HCT116 (cell line): ENCODE measurements around the gene DOK5. TPM values are rescaled to one million over a fixed set of nuclear protein-coding genes. Genes with fewer than 3 reads are reported as not detected.

Source experiments
- ATAC-seq: fragments of 200-7000 bp; cut with Tn5 transposase; 2 replicates; pipeline ENCODE4 v1.9.1; 2020; ENCODE audit warnings: mild to moderate bottlenecking, moderate library complexity
- BruUV-seq: library from RNA; stranded (reverse); fragments of 400-500 nt; replicated peaks from 2 replicates; lab custom pipeline; 2021; lab: Mats Ljungman, UMichigan
- CTCF ChIA-PET: fragments of 300-600 bp; sonication (Branson Sonifier 250); formaldehyde crosslinking; loops from one replicate; lab custom pipeline; 2021; ENCODE audit warnings: antibody characterized with exemption; lab: Charles Lee
- POLR2A ChIA-PET: fragments of 300-600, 350-600 bp; sonication (Branson Sonifier 250); formaldehyde crosslinking; loops from one replicate; lab custom pipeline; 2021; ENCODE audit warnings: antibody characterized with exemption; lab: Charles Lee
- RAD21 ChIA-PET, 2 experiments: fragments of 300-600 bp; sonication (Branson Sonifier 250); formaldehyde crosslinking; loops; one replicate each; lab custom pipeline; 2023; ENCODE audit warnings: low total read pairs in 2 of 2; ENCODE audit not compliant: uncharacterized antibody in 2 of 2, unreplicated experiment in 2 of 2, low non-redundant PET in 1 of 2; lab: Charles Lee
- DNase-seq: peaks from one replicate; pipeline ENCODE4 v3.0.0-alpha.2; 2010; ENCODE audit warnings: low read depth, low spot score
- H2AFZ ChIP-seq: fragments of 200-600 bp; shearing (Covaris generic), sonication (generic); 2 replicates; pipeline ENCODE4 v1.6.1; 2017; ENCODE audit warnings: low read depth, mixed run types, mixed read lengths, antibody characterized with exemption, low read length; ENCODE audit not compliant: poor library complexity, severe bottlenecking
- H3K27ac ChIP-seq: 2 replicates; pipeline ENCODE4 v1.5.1; 2012; ENCODE audit warnings: low read depth, low read length
- H3K27me3 ChIP-seq: fragments of 200-600 bp; sonication (generic); 2 replicates; pipeline ENCODE4 v1.6.1; 2016; ENCODE audit warnings: mixed run types, low read length, mixed read lengths; ENCODE audit not compliant: insufficient read depth
- H3K36me3 ChIP-seq, 2 experiments: fragments of 200-500 bp in 1 of 2; fragments of 200-600 bp in 1 of 2; sonication (Bioruptor generic) in 1 of 2; sonication (generic) in 1 of 2; 2 replicates each; pipeline versions ENCODE4 v1.5.1 to v1.6.1; 2014 to 2016; ENCODE audit warnings: low read length in 2 of 2, inconsistent platforms in 1 of 2, mixed read lengths in 1 of 2, mixed run types in 1 of 2; ENCODE audit not compliant: insufficient read depth in 2 of 2, control insufficient read depth in 1 of 2
- H3K4me1 ChIP-seq, 2 experiments: fragments of 200-600 bp in 1 of 2; sonication (generic) in 1 of 2; 2 replicates each; pipeline versions ENCODE4 v1.5.1 to v1.6.1; 2012 to 2017; ENCODE audit warnings: low read length in 2 of 2, inconsistent platforms in 1 of 2, mild to moderate bottlenecking in 1 of 2, mixed read lengths in 1 of 2, mixed run types in 1 of 2, moderate library complexity in 1 of 2; ENCODE audit not compliant: insufficient read depth in 2 of 2, control insufficient read depth in 1 of 2
- H3K4me2 ChIP-seq: fragments of 200-600 bp; sonication (generic); 2 replicates; pipeline ENCODE4 v1.6.1; 2017; ENCODE audit warnings: mixed run types, low read length, mixed read lengths
- H3K4me3 ChIP-seq, 2 experiments: fragments of 200-600 bp in 1 of 2; sonication (generic) in 1 of 2; replicated peaks in 1 of 2; 2 replicates each; pipeline ENCODE4 v1.5.1; 2011 to 2016; ENCODE audit warnings: low read length in 2 of 2, control low read depth in 1 of 2, low read depth in 1 of 2, mild to moderate bottlenecking in 1 of 2, mixed read lengths in 1 of 2, mixed run types in 1 of 2
- H3K79me2 ChIP-seq: fragments of 200-600 bp; sonication (generic); 2 replicates; pipeline ENCODE4 v1.6.1; 2017; ENCODE audit warnings: mild to moderate bottlenecking, mixed run types, low read length, moderate library complexity, mixed read lengths; ENCODE audit not compliant: insufficient read depth
- H3K9ac ChIP-seq: fragments of 200-600 bp; sonication (generic); 2 replicates; pipeline ENCODE4 v1.6.1; 2016; ENCODE audit warnings: low read length, mixed read lengths
- H3K9me2 ChIP-seq: fragments of 200-600 bp; sonication (generic), shearing (Covaris generic); 2 replicates; pipeline ENCODE4 v1.6.1; 2017; ENCODE audit warnings: mixed run types, mild to moderate bottlenecking, moderate library complexity; ENCODE audit not compliant: insufficient read depth
- H3K9me3 ChIP-seq, 2 experiments: fragments of 200-500 bp in 1 of 2; fragments of 200-600 bp in 1 of 2; sonication (Bioruptor generic) in 1 of 2; sonication (generic) in 1 of 2; 2 replicates each; pipeline ENCODE4 v1.6.1; 2014 to 2017; ENCODE audit warnings: low read length in 2 of 2, mixed read lengths in 2 of 2, inconsistent platforms in 1 of 2, low read depth in 1 of 2, mild to moderate bottlenecking in 1 of 2, mixed run types in 1 of 2, moderate library complexity in 1 of 2; ENCODE audit not compliant: control insufficient read depth in 1 of 2, insufficient read depth in 1 of 2
- H4K20me1 ChIP-seq: fragments of 200-600 bp; sonication (generic), shearing (Covaris generic); 2 replicates; pipeline ENCODE4 v1.6.1; 2017; ENCODE audit warnings: mixed run types, mild to moderate bottlenecking, moderate library complexity; ENCODE audit not compliant: insufficient read depth
- CBX3 ChIP-seq: IDR thresholded peaks from 2 replicates; pipeline ENCODE4 v1.6.1; 2012; ENCODE audit warnings: low read depth
- CEBPB ChIP-seq: IDR thresholded peaks from 2 replicates; pipeline ENCODE4 v1.6.1; 2012; ENCODE audit warnings: low read depth
- EGR1 ChIP-seq: IDR thresholded peaks from 2 replicates; pipeline ENCODE4 v1.6.1; 2012; ENCODE audit warnings: low read depth
- ELF1 ChIP-seq: IDR thresholded peaks from 2 replicates; pipeline ENCODE4 v1.6.1; 2012; ENCODE audit warnings: low read depth, borderline replicate concordance
- EZH2 ChIP-seq: fragments of 200-600 bp; sonication (generic); IDR thresholded peaks from 2 replicates; pipeline ENCODE4 v1.6.1; 2017; ENCODE audit warnings: antibody characterized with exemption, mixed run types
- JUND ChIP-seq: IDR thresholded peaks from 2 replicates; pipeline ENCODE4 v1.6.1; 2012
- POLR2AphosphoS5 ChIP-seq: IDR thresholded peaks from 2 replicates; pipeline ENCODE4 v1.6.1; 2011; ENCODE audit warnings: mild to moderate bottlenecking, low read depth, low read length, moderate library complexity
- SIN3A ChIP-seq: IDR thresholded peaks from 2 replicates; pipeline ENCODE4 v1.6.1; 2012; ENCODE audit warnings: low read depth
- SRF ChIP-seq: IDR thresholded peaks from 2 replicates; pipeline ENCODE4 v1.6.1; 2012; ENCODE audit warnings: low read depth
- TCF7L2 ChIP-seq: IDR thresholded peaks from 2 replicates; pipeline ENCODE4 v1.7.0; 2011; ENCODE audit warnings: borderline replicate concordance, inconsistent platforms; ENCODE audit not compliant: insufficient read depth, insufficient read length; ENCODE audit errors: extremely low read depth
- ZFX ChIP-seq: fragments of 450-650 bp; IDR thresholded peaks from 2 replicates; pipeline ENCODE4 v1.6.1; 2017
- ZNF274 ChIP-seq: fragments of 200-500 bp; sonication (Bioruptor generic); IDR thresholded peaks from 2 replicates; pipeline ENCODE4 v1.6.1; 2014; ENCODE audit warnings: mild to moderate bottlenecking, low read depth, low read length, inconsistent platforms
- intact Hi-C: fragments of 100-400 bp; cut with micrococcal nuclease; formaldehyde crosslinking; loops from 2 replicates; pipeline ENCODE4 v1.10.0; 2022
- total RNA-seq: library from RNA; stranded (reverse); gene quantifications from one replicate; pipeline ENCODE4 v1.2.1, GENCODE V29; 2021; ENCODE audit not compliant: unreplicated experiment
- TF ChIP-seq, protein P1 (sequence below): IDR thresholded peaks from 2 replicates; pipeline ENCODE4 v1.6.1; 2012
- TF ChIP-seq, protein P2 (sequence below): IDR thresholded peaks from 2 replicates; pipeline ENCODE4 v1.6.1; 2012; ENCODE audit warnings: low read depth
- TF ChIP-seq, protein P3 (sequence below): IDR thresholded peaks from 2 replicates; pipeline ENCODE4 v1.6.1; 2011; ENCODE audit warnings: mild to moderate bottlenecking, low read length, moderate library complexity; ENCODE audit not compliant: insufficient replicate concordance; ENCODE audit errors: extremely low read depth
- TF ChIP-seq, protein P4 (sequence below), 3 experiments: fragments of 200-600 bp in 1 of 3; sonication (generic) in 1 of 3; IDR thresholded peaks in 2 of 3; conservative IDR thresholded peaks in 1 of 3; 2 replicates each; pipeline ENCODE4 v1.5.1; 2012 to 2017; ENCODE audit warnings: low read depth in 2 of 3, low read length in 2 of 3, antibody characterized with exemption in 1 of 3, borderline replicate concordance in 1 of 3, control low read depth in 1 of 3, mild to moderate bottlenecking in 1 of 3, mixed read lengths in 1 of 3, mixed run types in 1 of 3, moderate library complexity in 1 of 3; ENCODE audit not compliant: insufficient read depth in 1 of 3

DOK5 gene
- total RNA-seq, 1 experiment from 2014 or later, result not detected

DNA sequence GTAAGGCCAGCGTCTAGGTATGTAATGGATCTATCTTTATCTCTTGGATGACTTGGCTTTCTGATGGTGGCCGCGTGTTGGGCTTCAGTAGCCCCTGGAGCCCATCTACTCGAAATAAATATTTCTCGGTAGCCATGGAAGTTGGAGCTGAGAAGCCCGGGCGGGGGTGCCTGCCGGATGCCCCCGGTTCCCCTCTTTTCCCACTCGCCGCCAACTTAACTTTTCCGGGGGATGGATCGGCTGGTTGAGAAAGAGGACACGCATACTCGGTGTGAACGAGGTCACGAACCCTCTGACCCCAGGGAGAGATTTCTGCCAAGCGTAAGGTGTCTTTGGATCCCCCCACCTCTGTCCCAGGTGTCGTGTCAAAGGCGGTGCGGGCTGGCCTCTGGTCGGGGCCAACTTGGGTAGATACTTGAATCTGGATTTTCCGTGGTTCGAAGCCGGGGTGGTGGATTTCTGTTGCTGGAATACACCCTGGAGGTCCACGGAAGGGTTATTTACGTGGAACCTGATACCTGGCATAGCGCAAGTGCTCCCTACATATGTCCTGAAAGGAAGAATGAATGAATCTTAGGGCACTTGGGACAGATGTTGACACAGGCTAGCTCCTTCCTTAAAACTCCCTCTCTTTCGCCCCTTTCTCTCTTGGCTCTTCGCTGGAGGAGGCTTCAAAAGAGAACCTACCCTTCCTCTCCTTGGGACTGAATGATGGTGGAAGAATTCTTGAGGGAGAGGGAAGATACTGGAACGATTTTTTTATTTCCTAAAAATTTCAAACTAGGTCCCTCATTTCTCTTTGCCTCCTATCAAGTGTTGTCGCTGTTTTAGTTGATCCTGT, 996 bp downstream of the DOK5 start:
- DNase-seq, result no peak
- BruUV-seq, result no TSS peak
- intact Hi-C loops, result no loop called here
- Histone ChIP-seq H3K4me1 (no peaks in the 10 kb centered on the region), H2AFZ (no peak overlapping the region), H3K9me2 (peaks cover 5% of the 10 kb centered on the region; the same call in 1 of the 2 replicates), H3K36me3 (no peaks in the 10 kb centered on the region), H3K4me3 (no peak overlapping the region), H3K4me2 (no peak overlapping the region), H3K79me2 (no peaks in the 10 kb centered on the region), H3K9me3 (no peaks in the 10 kb centered on the region), H3K27me3 (no peaks in the 10 kb centered on the region), H3K9ac (no peak overlapping the region)
- ChIA-PET POLR2A (no interaction called here), CTCF (no interaction called here), RAD21 (no interaction called here)
- TF ChIP-seq SRF (no peak), POLR2AphosphoS5 (no peak), EGR1 (no peak), SIN3A (no peak), ZNF274 (no peak), CBX3 (no peak), JUND (no peak), CEBPB (no peak), EZH2 (no peak), ELF1 (no peak), ZFX (no peak), TCF7L2 (no peak)
- TF ChIP-seq, protein P1, sequence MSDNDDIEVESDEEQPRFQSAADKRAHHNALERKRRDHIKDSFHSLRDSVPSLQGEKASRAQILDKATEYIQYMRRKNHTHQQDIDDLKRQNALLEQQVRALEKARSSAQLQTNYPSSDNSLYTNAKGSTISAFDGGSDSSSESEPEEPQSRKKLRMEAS, result no peak
- TF ChIP-seq, protein P2, sequence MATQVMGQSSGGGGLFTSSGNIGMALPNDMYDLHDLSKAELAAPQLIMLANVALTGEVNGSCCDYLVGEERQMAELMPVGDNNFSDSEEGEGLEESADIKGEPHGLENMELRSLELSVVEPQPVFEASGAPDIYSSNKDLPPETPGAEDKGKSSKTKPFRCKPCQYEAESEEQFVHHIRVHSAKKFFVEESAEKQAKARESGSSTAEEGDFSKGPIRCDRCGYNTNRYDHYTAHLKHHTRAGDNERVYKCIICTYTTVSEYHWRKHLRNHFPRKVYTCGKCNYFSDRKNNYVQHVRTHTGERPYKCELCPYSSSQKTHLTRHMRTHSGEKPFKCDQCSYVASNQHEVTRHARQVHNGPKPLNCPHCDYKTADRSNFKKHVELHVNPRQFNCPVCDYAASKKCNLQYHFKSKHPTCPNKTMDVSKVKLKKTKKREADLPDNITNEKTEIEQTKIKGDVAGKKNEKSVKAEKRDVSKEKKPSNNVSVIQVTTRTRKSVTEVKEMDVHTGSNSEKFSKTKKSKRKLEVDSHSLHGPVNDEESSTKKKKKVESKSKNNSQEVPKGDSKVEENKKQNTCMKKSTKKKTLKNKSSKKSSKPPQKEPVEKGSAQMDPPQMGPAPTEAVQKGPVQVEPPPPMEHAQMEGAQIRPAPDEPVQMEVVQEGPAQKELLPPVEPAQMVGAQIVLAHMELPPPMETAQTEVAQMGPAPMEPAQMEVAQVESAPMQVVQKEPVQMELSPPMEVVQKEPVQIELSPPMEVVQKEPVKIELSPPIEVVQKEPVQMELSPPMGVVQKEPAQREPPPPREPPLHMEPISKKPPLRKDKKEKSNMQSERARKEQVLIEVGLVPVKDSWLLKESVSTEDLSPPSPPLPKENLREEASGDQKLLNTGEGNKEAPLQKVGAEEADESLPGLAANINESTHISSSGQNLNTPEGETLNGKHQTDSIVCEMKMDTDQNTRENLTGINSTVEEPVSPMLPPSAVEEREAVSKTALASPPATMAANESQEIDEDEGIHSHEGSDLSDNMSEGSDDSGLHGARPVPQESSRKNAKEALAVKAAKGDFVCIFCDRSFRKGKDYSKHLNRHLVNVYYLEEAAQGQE, result no peak
- TF ChIP-seq, protein P3, sequence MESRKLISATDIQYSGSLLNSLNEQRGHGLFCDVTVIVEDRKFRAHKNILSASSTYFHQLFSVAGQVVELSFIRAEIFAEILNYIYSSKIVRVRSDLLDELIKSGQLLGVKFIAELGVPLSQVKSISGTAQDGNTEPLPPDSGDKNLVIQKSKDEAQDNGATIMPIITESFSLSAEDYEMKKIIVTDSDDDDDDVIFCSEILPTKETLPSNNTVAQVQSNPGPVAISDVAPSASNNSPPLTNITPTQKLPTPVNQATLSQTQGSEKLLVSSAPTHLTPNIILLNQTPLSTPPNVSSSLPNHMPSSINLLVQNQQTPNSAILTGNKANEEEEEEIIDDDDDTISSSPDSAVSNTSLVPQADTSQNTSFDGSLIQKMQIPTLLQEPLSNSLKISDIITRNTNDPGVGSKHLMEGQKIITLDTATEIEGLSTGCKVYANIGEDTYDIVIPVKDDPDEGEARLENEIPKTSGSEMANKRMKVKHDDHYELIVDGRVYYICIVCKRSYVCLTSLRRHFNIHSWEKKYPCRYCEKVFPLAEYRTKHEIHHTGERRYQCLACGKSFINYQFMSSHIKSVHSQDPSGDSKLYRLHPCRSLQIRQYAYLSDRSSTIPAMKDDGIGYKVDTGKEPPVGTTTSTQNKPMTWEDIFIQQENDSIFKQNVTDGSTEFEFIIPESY, result no peak
- TF ChIP-seq, protein P4, sequence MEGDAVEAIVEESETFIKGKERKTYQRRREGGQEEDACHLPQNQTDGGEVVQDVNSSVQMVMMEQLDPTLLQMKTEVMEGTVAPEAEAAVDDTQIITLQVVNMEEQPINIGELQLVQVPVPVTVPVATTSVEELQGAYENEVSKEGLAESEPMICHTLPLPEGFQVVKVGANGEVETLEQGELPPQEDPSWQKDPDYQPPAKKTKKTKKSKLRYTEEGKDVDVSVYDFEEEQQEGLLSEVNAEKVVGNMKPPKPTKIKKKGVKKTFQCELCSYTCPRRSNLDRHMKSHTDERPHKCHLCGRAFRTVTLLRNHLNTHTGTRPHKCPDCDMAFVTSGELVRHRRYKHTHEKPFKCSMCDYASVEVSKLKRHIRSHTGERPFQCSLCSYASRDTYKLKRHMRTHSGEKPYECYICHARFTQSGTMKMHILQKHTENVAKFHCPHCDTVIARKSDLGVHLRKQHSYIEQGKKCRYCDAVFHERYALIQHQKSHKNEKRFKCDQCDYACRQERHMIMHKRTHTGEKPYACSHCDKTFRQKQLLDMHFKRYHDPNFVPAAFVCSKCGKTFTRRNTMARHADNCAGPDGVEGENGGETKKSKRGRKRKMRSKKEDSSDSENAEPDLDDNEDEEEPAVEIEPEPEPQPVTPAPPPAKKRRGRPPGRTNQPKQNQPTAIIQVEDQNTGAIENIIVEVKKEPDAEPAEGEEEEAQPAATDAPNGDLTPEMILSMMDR (IDR thresholded peaks at IDR 0.05 in 2 of 3, conservative IDR thresholded peaks at IDR 0.05 in 1 of 3; ENCODE audit: borderline replicate concordance in 1 of 3, insufficient read depth in 1 of 3, low read depth in 2 of 3, low read length in 2 of 3), result no peak
- TF ChIP-seq, all 23 proteins: peak for 0
- Histone ChIP-seq H4K20me1 (no peaks in the 10 kb centered on the region; the same call in 1 of the 2 replicates), H3K27ac (no peak overlapping the region)
- ATAC-seq, result no peak
